HG03108 (cell line): Measurements from ENCODE around the gene SCUBE1.

Experiments
- ATAC-seq: cut with Tn5 transposase; IDR thresholded peaks from one replicate; pipeline ENCODE4 v1.9.1; 2021; ENCODE audit warnings: moderate library complexity; ENCODE audit not compliant: unreplicated experiment

The SCUBE1 gene

DNA sequence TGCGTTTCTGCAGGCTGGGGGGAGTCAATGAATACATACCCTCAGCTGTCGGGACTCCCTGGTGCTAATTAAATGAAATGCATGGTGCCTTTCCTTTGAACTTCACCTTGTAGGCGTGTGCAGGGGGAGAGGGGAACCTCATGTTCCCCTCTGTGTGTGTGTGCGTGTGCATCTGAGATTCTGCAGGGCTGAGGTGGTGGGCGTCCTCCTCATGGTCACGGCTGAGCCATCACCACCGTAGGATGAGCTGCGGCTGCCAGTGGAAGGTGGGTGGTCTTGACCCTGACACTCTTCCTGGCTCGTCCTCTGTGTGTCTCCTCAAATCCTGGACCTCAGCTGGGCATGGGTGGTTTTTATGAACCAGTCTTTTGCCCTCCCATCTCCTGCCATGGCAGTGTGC lies 103.2 kb downstream of the SCUBE1 start:
- ATAC-seq: no peak

DNA sequence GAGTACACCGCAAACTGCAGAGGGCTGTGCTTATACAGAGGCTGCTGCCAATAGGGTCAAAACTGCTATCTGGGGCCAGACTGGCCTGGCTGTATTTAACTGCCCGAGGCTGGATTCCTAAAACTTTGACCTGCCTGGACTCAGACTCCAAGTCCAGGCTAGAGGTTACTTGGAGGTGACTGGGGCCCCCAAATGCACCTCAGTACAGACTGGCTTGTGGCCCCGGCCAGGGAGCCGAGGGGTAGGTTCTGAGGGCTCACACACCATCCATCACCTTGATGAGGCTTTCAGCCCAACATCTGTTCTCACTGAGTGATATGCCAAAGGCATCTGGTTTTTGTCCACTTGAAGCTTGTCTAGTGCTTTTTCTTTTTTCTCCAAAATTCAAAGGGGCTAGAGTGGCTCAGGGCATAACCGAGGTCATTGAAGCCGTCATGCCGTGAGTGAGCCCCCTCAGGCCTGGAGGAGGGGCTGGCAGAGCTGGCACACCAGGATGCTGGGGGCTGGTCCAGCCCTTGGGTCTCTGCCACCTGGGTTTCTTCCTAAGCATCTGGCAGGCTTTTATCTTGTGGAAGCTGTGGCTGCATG lies 103.9 kb downstream of the SCUBE1 start:
- ATAC-seq: no peak

DNA sequence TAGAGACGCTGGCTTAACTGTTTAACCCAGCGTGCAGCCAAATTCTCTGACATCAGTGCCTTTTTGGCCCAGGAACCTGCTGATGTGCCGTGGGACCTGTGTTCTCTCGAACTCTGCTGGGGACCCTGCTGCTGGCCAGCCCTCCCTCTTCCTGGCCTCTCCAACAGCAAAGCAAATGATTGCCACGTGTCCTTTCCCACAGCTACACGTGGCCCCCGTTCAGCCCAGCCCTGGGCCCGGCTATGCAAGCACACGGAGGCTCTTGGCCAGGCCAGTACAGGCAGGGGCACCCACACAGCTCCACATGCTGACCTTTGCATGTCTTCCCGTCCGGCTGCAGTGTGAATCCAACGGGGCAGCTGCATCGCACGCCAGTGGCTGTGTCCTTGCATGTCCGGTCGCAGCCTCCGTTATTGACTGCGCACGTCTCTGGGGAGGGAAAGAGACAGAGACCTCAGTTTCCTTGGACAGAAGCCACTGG lies 104.6 kb downstream of the SCUBE1 start:
- no peak for ATAC-seq

DNA sequence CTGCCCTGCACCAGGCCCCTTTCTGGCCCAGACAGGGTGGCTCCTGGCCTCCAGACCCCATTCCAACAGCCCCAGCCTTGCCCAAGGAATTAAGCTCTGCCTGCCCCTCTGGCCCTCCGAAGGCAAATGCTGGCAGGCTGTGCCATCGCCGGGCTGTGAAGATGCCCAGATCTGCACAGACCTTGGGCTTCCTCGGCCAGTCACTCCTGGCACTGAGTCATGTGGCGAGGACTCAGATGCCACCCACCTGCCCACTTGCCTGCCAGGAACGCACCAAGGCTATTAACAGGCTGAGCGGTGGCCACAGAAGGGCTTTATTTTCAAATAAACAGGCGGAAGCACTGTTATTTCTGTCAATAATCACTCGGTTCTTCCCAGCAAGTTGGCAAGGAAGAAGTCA lies 105.9 kb downstream of the SCUBE1 start:
- no peak for ATAC-seq

DNA sequence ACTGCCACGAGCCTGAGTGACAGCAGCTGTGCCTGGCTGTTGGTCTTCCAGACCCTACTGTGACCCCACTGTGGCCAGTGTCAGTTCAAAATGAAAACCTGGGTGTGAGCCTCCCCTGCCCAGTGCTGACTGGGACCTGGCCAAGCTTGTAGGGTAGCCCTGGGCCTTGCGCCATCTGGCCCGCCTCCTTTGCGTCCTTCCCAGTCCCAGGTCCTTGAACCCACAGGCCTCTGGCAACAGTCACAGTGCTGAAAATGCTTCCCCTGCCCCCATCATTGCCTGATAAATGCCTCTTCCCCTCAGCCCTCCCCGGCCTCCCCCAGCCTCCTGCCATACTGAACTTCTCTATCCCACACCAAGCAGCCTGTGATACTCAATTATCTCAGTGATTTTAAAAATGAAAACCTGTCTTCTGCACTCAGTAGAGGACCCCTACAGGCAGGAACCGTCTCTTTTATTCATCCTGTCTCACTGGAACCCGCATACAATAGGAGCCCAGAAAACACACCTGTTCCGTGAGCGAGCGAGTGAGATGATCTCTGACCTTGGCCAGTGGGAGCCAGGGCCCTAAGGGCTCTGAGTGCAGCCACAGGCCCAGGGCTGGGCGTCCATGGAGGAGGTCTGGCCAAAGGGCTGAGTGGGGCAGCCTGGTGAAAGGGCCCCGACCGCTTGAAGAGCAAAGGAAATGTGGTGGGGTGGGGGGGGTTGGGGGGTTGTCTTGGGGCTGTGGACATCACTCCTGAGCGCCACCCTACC lies 106.6 kb downstream of the SCUBE1 start:
- ATAC-seq: no peak

DNA sequence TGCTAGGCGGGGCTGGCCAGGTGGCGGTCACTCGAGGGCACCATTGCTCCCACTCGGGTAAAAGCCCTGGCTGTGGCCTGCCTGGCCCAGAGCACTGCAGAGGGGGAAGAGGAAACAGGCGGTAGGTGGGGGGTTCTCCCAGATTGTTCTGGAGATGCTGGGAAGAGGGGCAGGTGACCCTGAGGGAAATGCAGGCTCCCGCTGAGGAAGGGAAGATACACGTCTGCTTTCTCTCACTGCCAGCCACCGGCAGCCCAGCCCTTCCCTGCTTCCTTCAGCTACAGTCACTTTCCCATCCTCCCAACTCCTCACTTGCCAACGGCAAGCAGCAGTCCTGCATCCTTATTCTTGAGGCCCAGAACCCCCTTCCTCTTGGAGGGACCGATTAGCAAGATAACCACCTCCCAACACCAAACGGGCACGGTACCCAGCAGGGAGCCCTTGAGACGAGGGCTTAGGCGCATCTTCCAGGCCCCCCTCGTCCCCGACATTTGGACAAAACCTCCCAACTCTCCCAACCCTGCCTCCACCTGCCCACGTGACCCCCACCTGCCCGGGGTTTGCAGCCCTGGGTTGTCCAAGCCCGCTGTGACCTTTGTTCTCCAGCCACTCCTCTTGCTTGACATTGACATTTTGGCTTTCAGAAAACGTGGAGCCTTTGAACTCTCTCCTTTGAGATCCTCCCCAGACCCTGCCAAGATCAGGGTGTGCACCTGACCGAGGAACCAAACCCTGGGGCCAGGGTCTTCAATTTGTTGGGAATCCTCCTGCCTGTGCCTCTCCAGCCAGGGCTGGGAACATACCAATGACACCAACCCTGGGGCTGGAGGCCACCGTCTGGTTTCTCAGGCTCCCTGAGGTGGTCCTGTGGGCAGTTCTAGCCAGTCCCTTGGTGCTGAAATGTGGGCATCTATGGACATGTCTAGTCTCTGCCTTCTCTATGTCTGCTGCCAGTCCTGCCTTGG lies 107.4 kb downstream of the SCUBE1 start:
- ATAC-seq: no peak

DNA sequence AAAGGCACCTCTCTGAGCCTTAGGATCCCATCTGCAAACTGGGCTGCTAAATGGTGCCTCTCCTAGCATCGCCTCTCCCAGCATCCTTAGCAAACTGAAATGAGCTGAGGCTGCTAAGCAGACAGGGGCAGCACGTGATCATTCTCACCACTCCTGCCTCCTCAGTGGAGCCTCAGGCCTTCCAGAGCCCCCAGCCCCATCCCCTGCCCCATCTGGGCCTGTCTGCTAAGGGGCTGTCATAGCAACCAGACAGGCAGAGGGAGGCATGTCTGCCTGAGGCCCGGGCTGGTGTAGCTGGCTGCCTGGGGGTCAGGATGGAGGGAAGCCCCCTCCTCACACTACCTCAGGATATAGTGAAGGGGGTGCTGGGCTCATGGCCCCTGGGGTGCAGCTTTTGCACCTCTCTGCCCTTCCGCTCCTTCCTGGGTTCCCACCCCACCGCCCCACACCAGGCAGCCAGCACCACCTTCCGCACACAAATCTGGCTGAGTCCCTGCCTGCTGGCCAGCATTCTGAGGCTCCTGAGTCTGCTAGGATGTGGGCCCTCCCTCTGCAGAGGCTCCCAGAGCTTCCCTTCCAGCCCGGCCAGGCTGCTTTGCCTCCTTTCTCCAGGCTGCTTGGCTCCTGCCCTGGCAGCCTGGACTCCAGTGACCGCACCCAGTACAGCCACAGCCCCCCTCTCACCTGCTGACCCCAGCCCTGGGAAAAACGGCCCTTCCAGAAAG lies 108.7 kb downstream of the SCUBE1 start:
- ATAC-seq: no peak

DNA sequence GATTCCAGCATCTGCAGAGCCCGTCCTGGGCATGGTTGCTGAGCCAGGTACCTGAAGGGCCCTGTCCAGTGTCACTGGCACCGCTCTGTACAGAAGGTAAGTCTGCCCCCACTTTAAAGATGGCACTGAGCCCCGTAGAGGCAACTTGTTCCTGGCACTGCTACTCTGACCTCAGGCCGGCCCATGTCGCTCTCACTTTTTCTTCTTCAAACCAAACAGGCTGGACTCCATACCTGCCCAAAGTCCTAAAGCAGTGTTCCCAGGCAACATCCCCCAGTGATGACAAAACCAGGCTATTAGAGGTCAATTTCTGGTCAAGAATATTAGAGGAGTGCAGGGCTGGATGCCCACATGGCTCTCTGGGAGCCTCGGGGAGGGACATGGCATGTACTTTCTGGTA lies 109.6 kb downstream of the SCUBE1 start:
- no peak for ATAC-seq

DNA sequence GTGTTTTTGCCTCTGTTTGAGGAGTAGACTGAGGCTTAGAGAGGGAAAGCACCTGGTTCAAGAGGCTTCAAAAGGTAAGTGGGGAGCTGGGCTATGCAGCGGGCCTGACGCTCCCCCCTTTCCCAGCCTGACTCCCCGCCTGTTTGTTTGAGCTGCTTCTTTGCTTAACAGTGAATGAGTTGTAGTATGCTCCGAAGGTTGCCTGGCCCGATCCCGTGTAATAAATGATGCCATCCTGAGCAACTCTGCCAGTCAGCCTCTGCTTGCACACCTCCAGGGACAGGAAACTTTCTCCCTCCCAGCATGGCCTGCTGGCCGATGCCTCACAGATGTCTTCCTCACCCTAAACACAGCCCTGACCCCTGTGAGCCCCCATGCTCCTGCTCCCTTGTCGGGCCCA lies 110.7 kb downstream of the SCUBE1 start:
- no peak for ATAC-seq

DNA sequence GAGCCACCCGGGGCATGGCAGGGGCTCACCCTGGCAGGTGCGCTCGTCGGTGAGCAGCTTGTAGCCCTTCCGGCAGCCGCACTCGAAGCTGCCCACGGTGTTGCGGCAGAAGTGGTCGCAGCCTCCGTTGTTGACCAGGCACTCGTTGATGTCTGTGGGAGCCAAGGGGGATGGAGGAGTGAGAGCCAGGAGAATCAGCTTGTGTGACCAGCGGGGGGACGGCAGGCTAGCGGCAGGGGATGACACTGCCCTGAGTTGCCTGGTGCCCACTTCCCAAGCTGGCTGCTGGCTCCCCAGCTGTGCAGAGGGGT lies 111.5 kb downstream of the SCUBE1 start:
- no peak for ATAC-seq

DNA sequence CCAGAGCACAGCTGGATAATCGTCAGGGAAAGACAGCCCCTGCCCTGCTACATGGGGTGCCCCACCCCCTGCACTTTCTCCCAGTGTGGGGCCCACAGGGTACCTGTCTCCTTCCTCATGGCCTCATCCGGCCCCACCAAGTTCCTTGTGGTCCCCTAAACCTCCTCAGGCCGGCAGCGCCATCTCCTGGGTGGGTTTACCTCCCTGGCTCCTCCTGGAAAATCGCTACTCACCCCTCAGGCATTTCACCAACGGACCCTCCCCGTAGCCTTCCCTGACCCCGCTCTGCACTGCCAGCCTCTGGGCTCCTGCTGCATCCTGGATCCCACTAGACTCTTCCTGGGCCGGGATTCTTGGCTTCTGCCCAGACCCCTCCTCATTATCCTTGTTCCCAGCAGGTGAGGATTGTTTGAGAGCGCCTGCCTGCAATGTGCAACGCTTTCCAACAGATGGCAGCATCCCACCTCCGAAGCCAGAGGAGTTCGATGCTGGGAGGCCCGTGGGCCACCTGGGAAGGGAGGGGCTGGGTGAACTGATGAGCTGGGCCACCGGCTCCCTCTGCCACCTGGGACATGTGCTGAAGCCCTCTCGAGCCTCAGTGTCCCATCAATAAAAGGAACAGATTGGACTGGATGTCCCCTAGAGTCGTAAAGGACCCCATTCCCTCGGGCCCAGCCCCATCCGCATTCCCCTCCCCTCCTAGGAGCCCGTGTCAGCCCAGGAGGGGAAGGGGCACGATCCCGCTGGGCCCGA lies 112.0 kb downstream of the SCUBE1 start:
- ATAC-seq: no peak

DNA sequence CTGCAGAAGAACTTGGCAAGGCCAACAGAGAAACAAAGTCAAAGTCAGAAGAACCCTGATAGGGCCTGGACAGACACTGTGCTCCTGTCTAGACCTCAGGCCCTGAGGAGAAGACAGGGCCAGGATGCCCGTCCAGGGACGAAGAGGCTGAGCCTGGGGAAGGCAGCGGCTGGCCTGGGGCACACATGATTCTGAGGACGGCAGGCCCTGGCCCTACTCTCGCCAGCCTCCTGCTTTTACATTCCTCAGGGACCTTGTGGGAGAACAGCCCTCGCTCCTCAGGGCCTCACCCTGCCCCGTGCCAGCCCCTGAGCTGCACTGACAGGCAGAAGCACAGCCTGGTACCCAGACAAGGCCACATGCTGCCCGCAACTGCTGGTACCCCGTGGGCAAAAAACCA lies 112.6 kb downstream of the SCUBE1 start:
- ATAC-seq: no peak

DNA sequence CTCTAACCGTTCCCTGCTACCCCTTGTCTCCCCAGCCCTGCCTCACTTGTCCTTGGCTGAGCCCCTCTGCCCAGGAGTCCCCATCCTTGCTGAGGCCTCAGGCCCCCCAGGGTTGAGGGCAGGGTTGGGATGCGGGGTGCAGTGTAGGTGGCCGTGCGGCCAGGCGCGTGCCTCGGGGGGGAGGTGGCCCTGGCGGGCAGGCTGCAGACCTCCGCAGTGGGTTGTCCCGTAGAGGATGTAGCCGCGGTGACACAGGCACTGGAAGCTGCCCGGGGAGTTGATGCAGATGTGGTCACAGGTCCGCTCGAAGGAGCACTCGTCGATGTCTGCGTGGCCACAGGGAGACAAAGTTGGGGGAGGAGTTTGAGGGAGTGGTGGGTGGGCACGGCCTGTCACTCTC lies 114.3 kb downstream of the SCUBE1 start:
- ATAC-seq: no peak

DNA sequence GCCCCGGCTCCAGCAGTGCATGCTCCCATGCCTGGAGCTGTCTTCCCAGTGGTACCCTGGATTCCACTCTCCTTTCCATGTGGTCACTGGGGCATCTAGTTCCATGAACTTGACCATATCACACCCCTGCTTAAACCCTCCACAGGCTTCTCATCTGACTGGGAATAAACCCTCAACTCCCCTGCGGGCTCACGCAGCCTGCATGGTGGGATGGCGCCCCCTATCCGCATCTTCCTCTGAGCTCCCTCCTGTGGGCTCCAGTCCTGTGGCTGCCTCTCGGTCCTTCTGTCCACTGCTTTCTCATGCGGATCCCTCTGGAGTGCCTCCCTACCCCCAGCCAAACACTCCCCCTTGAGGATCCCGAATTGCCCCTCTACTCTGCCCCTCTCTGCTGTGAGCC lies 114.8 kb downstream of the SCUBE1 start:
- no peak for ATAC-seq

DNA sequence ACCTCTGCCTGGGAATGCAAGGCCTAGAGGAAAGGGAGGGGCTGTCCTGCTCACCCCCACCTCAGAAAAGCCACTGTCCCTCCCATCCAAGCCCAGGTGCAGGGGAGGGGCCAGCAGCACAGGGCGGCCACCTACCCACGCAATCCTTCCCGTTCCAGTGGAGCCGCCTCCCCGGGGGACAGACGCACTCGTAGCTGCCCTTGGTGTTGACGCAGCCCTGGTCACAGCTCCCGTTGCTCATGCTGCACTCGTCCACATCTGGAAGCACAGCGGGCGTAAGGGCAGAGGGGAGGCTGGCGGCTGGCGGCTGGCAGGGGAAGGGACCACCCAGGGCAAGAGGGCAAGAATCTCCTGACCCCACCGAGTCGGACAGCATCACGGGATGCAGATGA lies 115.9 kb downstream of the SCUBE1 start:
- ATAC-seq: no peak

DNA sequence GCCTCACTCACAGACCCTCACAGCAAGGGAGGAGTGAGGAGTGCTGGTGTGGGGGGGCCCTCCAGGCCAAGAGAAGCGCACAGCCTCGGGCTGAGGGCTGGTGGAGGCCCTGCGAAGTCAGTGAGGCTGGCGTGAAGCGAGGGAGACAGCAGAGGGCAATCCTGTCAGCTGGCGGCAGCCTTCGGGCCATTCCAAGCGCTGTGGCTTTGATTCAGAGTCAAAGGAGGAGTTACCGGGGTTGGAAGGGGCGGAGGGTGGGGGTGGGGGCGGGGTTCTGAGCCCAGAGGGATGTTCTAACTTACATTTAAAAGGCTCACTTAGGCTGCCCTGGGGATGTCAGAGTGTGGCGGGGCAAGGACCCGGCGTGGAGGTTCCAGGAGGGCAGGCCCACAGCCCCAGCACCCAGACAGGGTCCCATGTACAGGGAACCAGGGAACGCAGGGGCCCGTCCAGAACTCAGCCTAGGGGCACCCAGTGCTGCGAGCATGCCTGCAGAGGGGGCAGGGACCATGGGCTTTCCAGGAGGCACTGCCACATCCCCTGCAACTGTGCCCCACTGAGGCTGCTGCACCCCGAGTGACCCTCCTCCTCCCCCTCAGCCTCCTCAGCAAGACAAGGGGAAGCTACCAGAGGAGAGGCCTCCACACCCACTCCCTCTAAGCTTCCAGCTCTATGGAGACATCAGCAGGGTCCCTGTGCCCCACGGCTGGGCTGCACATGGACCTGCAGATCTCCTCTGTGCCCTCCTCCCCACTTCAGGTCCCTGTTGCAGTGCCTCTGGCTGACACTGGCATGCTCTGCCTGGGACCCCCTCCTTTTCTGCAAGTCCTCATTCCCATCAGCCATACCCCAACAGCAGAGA lies 116.6 kb downstream of the SCUBE1 start:
- no peak for ATAC-seq

DNA sequence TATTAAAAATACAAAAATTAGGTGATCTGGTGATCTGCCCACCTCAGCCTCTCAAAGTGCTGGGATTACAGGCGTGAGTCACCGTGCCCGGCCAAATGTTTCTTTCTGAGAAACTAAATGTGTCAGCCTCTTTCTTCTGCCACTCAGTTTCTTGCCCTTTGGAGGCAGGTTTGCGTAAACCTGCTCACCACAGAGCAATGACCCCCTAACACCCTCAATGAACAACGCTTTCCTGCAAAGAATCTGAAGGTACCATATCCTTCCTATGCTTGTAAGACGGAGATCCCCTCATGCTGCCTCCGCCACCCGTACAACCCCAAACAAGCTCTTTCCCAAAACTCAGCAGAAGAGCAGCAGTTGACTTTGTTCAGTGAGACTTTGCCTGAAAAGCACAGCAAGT lies 117.6 kb downstream of the SCUBE1 start:
- ATAC-seq: no peak

DNA sequence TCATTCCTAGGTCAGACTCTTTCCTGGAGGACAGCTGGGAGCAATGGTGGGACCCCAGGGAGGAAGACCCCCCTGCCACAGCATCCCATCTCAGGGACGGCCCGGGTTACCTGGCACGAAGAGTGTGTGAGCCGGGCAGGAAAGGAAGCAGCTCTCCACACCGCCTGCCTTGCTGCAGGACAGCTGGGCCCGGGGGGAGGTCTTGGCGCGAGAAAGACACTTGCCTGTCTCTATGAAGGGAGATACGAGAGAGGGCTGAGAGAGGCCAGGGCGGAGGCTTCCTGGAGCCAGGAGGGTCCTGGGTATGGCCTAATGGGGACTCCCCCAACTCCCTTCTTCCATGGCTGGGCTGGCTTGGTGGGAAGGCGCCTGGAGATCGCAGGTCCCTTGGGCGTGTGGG lies 120.2 kb downstream of the SCUBE1 start:
- ATAC-seq: no peak

DNA sequence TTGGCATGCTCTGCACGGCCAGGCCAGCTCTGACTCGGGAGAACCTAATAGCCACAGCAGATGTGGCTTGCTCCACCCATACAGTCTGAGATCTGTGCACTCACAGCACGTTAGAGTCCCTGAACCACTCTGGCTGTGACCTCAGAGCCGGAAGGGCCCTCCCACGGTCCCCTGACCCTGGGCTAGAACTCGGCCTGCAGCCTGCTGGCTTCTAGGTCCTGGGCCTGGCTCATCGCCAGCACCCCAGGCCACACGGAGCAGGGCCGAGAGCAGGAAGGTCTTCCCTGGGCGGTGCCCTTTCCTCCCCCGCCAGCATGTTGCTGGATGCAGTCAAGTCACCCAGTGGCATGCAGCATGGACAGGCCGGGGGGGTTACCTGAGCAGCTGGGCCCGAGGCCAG lies 120.9 kb downstream of the SCUBE1 start:
- no peak for ATAC-seq
